DND-41 (cell line): Measurements from ENCODE around the gene RGS6.

Source experiments
- ATAC-seq: fragments of 200-7000 bp; cut with Tn5 transposase; 3 replicates; pipeline ENCODE4 v1.9.1; 2021; ENCODE audit warnings: low read depth; ENCODE audit not compliant: insufficient read depth
- DNase-seq: peaks from one replicate; pipeline ENCODE4 v3.0.0-alpha.2; 2020
- H2AFZ ChIP-seq: 2 replicates; pipeline ENCODE4 v1.6.0; 2012; ENCODE audit warnings: low read depth, low read length
- H3K27ac ChIP-seq: 2 replicates; pipeline ENCODE4 v1.5.1; 2012; ENCODE audit warnings: low read length, inconsistent platforms
- H3K27me3 ChIP-seq: fragments of 200-600 bp; sonication (generic); 2 replicates; pipeline ENCODE4 v1.6.0; 2012; ENCODE audit warnings: low read length, mild to moderate bottlenecking, inconsistent platforms; ENCODE audit not compliant: insufficient read depth, poor library complexity
- H3K36me3 ChIP-seq: 2 replicates; pipeline ENCODE4 v1.5.1; 2012; ENCODE audit warnings: low read length, inconsistent platforms; ENCODE audit not compliant: insufficient read depth
- H3K4me1 ChIP-seq: 2 replicates; pipeline ENCODE4 v1.5.1; 2012; ENCODE audit warnings: mild to moderate bottlenecking, low read length; ENCODE audit not compliant: insufficient read depth
- H3K4me2 ChIP-seq: 2 replicates; pipeline ENCODE4 v1.6.0; 2012; ENCODE audit warnings: mild to moderate bottlenecking, moderate library complexity, low read length, inconsistent platforms; ENCODE audit not compliant: insufficient read depth
- H3K4me3 ChIP-seq, 2 experiments: fragments of 200-600 bp in 1 of 2; shearing (Covaris generic) in 1 of 2; 2 replicates each; pipeline ENCODE4 v1.5.1; 2012 to 2016; ENCODE audit warnings: inconsistent platforms in 2 of 2, low read length in 2 of 2, mild to moderate bottlenecking in 2 of 2, low read depth in 1 of 2, moderate library complexity in 1 of 2
- H3K79me2 ChIP-seq: 2 replicates; pipeline ENCODE4 v1.6.0; 2012; ENCODE audit warnings: low read length, inconsistent platforms; ENCODE audit not compliant: insufficient read depth
- H3K9ac ChIP-seq: 2 replicates; pipeline ENCODE4 v1.6.0; 2012; ENCODE audit warnings: low read depth, mild to moderate bottlenecking, inconsistent platforms, low read length, moderate library complexity
- H3K9me3 ChIP-seq: 2 replicates; pipeline ENCODE4 v1.5.1; 2012; ENCODE audit warnings: low read length, moderate library complexity, mild to moderate bottlenecking, inconsistent platforms; ENCODE audit not compliant: insufficient read depth, severe bottlenecking
- H4K20me1 ChIP-seq: 2 replicates; pipeline ENCODE4 v1.6.0; 2012; ENCODE audit warnings: low read length; ENCODE audit not compliant: insufficient read depth
- CTCF ChIP-seq: IDR thresholded peaks from 2 replicates; pipeline ENCODE4 v1.5.1; 2012; ENCODE audit warnings: borderline replicate concordance, low read length, moderate library complexity, mild to moderate bottlenecking; ENCODE audit not compliant: poor library complexity, severe bottlenecking; ENCODE audit errors: extremely low read depth
- EZH2 ChIP-seq: IDR thresholded peaks from 3 replicates; pipeline ENCODE4 v1.6.1; 2012; ENCODE audit warnings: borderline replicate concordance, low read depth, mild to moderate bottlenecking, moderate library complexity, low read length, inconsistent platforms; ENCODE audit not compliant: severe bottlenecking

RGS6 gene

GRCh38 chr14:71918955-71919354 lies 13.3 kb upstream of the RGS6 start:
- Histone ChIP-seq H4K20me1 (no peaks in the 10 kb centered on the region), H3K4me1 (no peaks in the 10 kb centered on the region), H3K79me2 (no peaks in the 10 kb centered on the region), H3K27ac (no peak overlapping the region), H3K4me2 (no peak overlapping the region), H3K9me3 (no peaks in the 10 kb centered on the region), H3K27me3 (peaks cover 2% of the 10 kb centered on the region), H2AFZ (no peak overlapping the region), H3K4me3 (no peak overlapping the region), H3K36me3 (no peaks in the 10 kb centered on the region), H3K9ac (no peak overlapping the region)
- TF ChIP-seq CTCF (no peak), EZH2 (no peak)
- no peak for ATAC-seq
- DNase-seq: no peak

- H4K20me1 ChIP-seq: no peaks in the 10 kb centered on the region
- ATAC-seq (no peak), DNase-seq (no peak)
- H3K36me3 ChIP-seq: no peaks in the 10 kb centered on the region
- H2AFZ ChIP-seq: no peak overlapping the region
- no peak overlapping the region for H3K27ac ChIP-seq
- TF ChIP-seq EZH2 (no peak), CTCF (no peak)
- H3K4me3 ChIP-seq: no peak overlapping the region
- no peaks in the 10 kb centered on the region for H3K9me3 ChIP-seq
- H3K27me3 ChIP-seq: no peaks in the 10 kb centered on the region
- no peaks in the 10 kb centered on the region for H3K79me2 ChIP-seq
- H3K4me2 ChIP-seq: no peak overlapping the region
- no peaks in the 10 kb centered on the region for H3K4me1 ChIP-seq
- no peak overlapping the region for H3K9ac ChIP-seq
Observed at GRCh38 chr14:71923513-71923912, 8.7 kb upstream of the RGS6 start.

- H3K79me2 ChIP-seq: no peaks in the 10 kb centered on the region
- no peaks in the 10 kb centered on the region for H3K36me3 ChIP-seq
- ATAC-seq (no peak), DNase-seq (no peak)
- no peaks in the 10 kb centered on the region for H4K20me1 ChIP-seq
- no peaks in the 10 kb centered on the region for H3K9me3 ChIP-seq
- H3K4me2 ChIP-seq: no peak overlapping the region
- H2AFZ ChIP-seq: no peak overlapping the region
- no peak overlapping the region for H3K27ac ChIP-seq
- H3K4me3 ChIP-seq: no peak overlapping the region
- no peaks in the 10 kb centered on the region for H3K4me1 ChIP-seq
- TF ChIP-seq EZH2 (no peak), CTCF (no peak)
- H3K9ac ChIP-seq: no peak overlapping the region
- H3K27me3 ChIP-seq: peaks cover 7% of the 10 kb centered on the region
Observed at GRCh38 chr14:71931492-71932228, 569 bp upstream of the RGS6 start.
